Activated CD4-positive, CD25-positive, alpha-beta regulatory T cell treated with anti-CD3 and anti-CD28 coated beads, Interleukin-2, amount 50 U/mL, for 24 hours (primary cell): ENCODE data around the gene SAMMSON.
A peak's percentile ranks its signal among the peaks of the same experiment; 100 is the strongest.

Experiments
- ATAC-seq, 2 donors: fragments of 150-1000 bp; cut with Tn5 transposase; one replicate each; pipeline ENCODE4 v1.10.0; 2021; ENCODE audit warnings: mild to moderate bottlenecking in 1 of 2, moderate library complexity in 1 of 2

The SAMMSON gene

DNA sequence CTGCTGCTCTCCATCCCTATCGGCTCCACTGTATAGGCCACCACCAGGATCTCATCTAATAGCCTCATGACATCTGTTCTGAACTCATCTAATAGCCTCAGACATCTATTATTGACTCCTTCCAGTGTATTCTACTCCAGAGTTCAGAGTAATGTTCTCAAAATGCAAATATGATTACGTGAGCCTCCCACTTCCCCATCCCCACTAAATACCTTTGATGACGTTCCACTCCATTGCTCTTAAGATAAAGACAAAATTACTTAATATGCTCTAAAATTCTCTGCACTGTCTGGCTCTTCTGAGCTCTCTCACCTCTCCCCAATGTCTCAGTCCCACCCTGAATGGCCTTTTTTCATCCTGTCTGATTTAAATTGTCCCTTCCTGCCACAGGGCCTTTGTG lies 94.7 kb downstream of the SAMMSON start:
- ATAC-seq: no peak

DNA sequence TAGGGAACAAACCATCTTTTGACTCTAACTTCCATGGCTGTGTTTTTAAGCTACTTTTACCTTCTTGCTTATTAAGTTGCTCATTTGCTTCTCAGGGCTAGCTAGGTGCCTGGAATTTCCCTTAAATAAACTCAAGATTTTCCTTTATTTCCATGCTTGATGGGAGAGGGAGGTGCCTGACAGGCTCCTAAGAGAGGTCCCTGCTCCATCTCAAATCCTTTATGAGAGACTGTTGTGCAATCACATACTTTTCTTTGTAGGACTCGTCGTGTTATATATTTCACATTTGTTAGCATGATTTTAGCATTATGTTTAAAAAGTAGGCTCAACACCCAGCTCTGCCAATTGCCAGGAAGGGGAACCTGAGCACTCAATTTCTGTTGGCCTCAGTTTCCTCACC lies 95.7 kb downstream of the SAMMSON start:
- ATAC-seq: no peak

DNA sequence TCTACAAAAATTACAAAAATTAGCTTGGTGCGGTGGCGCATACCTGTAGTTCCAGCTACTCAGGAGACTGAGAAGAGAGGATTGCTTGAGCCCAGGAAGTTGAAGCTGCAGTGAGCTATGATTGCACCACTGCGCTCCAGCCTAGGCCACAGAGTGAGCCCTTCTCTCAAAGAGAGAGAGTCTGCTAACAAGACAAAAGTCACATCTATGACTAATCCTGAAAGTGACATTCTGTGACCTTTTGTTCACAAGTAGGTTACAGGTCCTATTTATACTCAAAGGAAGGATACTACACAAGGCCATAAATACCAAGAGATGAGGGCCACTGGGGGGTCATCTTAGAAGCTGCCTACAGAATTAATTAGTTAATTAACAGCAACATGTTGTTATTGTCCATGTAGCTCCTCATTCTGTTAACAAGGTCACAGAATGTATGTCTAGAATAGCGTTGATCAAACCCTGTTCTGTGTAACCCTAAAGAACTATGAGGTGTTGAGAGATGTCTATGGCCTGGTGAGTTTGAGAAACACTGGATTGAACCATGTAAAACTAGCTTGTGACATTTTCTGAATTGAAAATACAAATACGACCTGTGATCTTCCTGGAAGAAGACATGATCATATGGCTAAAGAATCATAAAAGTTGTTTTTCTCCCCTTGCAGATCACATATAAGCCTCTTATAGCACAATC lies 97.0 kb downstream of the SAMMSON start:
- ATAC-seq: peak; percentile 41 to 56

DNA sequence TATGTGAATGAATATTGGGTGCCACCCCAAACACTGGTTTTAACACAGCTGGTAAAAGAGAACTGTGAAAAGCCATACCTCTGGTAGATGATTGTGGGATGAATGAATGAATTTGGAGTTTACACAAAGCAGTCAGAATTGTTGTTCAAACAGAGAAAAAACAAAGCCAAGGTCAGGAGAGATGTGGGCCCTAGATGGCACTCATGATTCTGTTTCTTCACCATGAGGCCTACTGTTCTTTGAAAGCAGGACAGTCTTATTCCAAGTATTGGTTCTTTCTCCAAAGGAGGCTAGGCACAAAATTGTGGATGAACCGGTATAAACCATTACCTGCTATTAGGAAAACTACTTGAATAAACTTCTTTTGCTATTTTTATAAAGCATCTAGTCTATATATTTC lies 97.6 kb downstream of the SAMMSON start:
- no peak for ATAC-seq

DNA sequence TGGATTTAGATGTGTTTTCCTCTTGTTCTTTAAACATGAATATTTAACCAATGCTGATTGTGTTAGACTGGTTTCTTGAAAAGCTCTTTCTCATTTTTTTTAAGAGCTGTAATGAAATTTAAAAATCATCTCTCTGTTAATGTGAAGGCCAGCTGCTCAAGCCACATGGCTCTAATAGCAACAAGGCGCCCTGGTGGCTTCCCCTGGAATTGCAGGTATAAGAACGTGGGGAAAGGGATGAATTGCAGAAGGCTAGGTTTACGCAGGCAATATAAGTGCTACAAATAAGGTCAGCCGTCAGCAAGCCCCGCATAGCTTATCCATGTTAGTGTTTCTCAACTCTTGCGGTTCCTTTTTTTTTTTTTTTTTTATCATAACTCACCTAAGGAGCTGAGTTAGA lies 108.5 kb downstream of the SAMMSON start:
- no peak for ATAC-seq

DNA sequence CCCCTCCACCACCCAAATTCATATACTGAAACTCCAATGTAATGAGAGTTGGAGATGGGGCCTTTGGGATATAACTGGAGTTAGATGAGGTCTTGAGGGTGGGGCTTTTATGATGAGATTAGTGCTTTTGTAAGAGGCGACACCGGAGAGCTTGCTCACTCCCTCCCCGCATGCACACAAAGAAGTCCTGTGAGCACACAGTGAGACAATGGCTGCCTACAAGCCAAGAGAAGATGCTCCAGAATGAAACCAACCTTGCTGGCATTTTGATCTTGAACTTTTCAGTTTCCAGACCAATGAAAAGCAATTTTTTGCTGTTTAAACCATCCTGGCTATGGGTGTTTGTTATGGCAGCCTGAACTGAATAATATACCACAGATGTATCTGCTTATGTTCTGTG lies 109.0 kb downstream of the SAMMSON start:
- no peak for ATAC-seq

DNA sequence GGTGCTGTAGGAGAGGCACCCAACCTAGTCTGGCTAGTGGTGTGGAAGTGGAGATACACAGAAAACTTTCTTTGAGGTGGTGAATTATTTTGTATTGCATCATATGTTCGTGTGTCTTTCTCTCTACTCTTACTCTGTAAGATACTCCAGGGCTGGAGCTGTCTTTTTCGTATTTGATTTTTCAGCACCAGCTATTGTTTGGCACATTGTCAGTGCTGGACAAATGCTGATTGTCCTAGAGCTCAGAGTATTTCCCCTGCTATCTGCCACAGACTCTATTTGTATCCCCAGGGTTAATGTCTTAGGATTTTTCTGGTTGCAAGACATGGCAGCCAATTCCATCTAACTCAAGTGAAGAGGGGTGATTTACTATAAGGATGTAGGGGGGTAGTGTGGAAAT lies 110.5 kb downstream of the SAMMSON start:
- no peak for ATAC-seq

DNA sequence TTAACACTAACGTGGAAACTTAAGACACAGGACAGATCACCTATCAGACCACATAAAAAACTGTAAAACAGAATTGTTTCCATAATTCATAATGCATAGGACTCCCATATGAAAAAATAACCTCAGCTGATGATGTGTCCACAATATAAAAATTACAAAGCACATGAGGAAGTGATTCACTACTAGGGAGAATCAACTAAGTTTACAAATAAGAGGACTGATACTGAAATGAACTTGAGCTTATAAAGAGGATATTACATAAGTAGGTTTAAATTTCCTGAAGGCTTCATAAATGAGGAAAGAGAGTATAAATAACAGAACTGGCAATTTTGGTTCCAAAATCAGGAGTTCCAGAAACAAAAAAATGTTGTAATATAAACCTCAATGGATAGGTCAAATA lies 111.9 kb downstream of the SAMMSON start:
- no peak for ATAC-seq

DNA sequence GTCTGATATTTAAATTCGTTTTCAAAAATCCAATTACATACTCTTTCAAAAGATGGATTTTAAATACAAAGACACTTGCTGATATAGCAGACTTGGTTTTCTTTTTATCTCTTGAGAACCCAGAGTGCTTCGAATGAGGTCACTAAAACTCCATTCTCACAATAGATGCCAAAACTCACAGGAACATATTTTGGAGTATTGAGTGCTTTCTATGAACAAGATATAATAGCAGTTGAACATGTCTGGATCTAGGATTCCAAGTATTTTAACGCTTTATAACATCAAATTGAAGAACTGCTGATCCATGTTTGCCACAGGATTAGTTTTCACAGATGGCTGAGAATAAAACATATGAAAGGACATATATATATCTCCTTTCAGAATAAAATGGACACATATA lies 113.2 kb downstream of the SAMMSON start:
- no peak for ATAC-seq

DNA sequence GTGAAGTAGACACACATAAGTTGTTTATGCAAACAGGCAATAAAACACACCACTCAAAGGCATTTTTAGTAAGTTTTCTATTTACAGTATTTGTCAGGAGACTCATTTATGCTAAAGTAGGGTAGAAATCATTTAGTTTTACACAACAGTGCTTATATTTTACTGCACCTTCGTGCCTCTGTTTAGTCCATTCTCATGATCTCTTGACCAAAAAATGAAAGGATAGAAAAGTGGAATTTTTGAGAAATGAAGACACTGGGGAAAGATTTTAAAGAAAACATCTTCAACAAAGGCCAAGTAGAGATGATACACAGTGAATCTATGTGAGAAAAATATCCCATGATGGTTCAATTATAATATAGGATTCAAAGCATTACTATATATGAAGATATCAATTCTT lies 114.9 kb downstream of the SAMMSON start:
- no peak for ATAC-seq

DNA sequence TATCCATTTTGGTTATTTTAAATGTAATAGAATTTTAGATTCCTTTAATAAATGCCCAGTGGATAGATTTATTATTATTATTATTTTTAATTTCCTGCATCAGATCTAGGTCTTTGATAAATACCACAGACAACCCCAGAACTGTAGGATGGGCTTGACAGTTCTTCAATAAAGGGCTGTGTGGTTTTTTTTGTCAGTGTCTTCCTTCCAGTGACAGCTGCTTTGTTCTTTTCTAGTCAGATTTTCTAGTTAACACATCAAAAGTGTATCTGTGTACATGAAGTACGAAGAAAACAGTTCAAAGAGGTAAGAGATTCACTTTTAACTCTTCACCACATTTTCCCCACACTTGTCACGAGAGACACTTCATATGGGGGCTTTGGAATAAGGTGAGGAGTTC lies 120.3 kb downstream of the SAMMSON start:
- ATAC-seq: no peak
